Heart left ventricle (tissue), 13 donors: ENCODE data around the gene ZNF44.

Experiments
- POLR2A ChIP-seq, 2 donors: fragments of 450-650 bp; IDR thresholded peaks; one replicate each; pipeline ENCODE4 v1.6.1; 2017; ENCODE audit warnings: antibody characterized with exemption in 2 of 2, mild to moderate bottlenecking in 2 of 2, moderate library complexity in 2 of 2
- TF ChIP-seq, protein P1 (sequence below), 12 donors: fragments of 200-600 bp; sonication (generic) in 4 of 12; IDR thresholded peaks; one replicate each; pipeline versions ENCODE4 v1.5.0 to v1.8.0; 2018 to 2022; ENCODE audit warnings: antibody characterized with exemption in 12 of 12, mild to moderate bottlenecking in 5 of 12
- donor health status: ischemic (EF 13 %, LVEDD 7.1; RV severe dilation, severe dysfunction).
- donor health status: DM: no; HTN: yes; CAD: no.
- donor health status: DM: no; HTN: no; CAD: no.
- donor health status: ischemic (EF 25% LVEDD 6.9; RV normal size, moderate dysfunction).
- donor health status: ischemic (EF 25% LVEDD 5.7; RV mildly dilated, moderate dysfunction).
- donor health status: ischemic (EF 35%, LVEDD 5.7; RV mildly dilated, moderate dysfunction).
- donor health status: nonischemic (EF 11% LVEDD 7.7; RV severe dilation, severe dysfunction).
- donor health status: DM: yes; HTN: yes; CAD: no.
- donor health status: PGD.
- donor health status: ischemic (EF 29% LVEDD 5.4; RV normal size, mild dysfunction).
- donor health status: nonischemic (EF 23%, LVEDD 6.1; RV moderate dilation, normal function).

DNA sequence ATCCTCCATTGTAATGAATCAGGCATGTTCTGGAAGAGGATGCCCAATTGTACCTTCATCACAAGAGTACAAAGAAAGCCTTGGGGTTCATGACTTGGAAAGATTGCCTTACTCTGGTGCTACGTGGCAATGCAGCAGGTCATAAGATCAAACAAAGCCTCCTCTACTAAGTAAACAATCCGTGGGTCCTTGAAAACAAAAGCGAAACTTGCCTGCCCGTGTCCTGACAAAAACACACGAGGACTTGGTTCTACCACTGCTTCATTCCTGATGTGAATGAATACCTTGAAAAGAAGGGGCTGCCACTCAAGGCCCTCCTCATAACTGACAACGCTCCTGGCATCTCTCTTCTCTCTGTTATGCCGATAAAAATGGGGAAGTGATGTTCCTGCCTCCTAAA is 19.9 kb upstream of the ZNF44 start:
- TF ChIP-seq POLR2A (IDR thresholded peaks at IDR 0.05), result no peak
- TF ChIP-seq, protein P1, sequence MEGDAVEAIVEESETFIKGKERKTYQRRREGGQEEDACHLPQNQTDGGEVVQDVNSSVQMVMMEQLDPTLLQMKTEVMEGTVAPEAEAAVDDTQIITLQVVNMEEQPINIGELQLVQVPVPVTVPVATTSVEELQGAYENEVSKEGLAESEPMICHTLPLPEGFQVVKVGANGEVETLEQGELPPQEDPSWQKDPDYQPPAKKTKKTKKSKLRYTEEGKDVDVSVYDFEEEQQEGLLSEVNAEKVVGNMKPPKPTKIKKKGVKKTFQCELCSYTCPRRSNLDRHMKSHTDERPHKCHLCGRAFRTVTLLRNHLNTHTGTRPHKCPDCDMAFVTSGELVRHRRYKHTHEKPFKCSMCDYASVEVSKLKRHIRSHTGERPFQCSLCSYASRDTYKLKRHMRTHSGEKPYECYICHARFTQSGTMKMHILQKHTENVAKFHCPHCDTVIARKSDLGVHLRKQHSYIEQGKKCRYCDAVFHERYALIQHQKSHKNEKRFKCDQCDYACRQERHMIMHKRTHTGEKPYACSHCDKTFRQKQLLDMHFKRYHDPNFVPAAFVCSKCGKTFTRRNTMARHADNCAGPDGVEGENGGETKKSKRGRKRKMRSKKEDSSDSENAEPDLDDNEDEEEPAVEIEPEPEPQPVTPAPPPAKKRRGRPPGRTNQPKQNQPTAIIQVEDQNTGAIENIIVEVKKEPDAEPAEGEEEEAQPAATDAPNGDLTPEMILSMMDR (IDR thresholded peaks at IDR 0.05), result no peak
